Spinal cord (tissue), 10 donors: Measurements from ENCODE around the gene EPHB3. TPM values are rescaled to one million over a fixed set of nuclear protein-coding genes. Genes with fewer than 3 reads are reported as not detected.

Experiments
- DNase-seq, 6 donors: peaks; one replicate each; pipeline versions ENCODE4 v3.0.0 to v3.0.0-alpha.2; 2013 to 2015; ENCODE audit warnings: low spot score in 6 of 6, low read depth in 4 of 6
- H3K27ac ChIP-seq: one replicate; pipeline ENCODE4 v1.5.1; 2013; ENCODE audit warnings: low read depth, low read length, control low read depth
- H3K27me3 ChIP-seq: one replicate; pipeline ENCODE4 v1.6.1; 2013; ENCODE audit warnings: low read length; ENCODE audit not compliant: control insufficient read depth, insufficient read depth
- H3K36me3 ChIP-seq: one replicate; pipeline ENCODE4 v1.6.1; 2013; ENCODE audit warnings: low read length; ENCODE audit not compliant: control insufficient read depth, insufficient read depth
- H3K4me1 ChIP-seq: one replicate; pipeline ENCODE4 v1.6.1; 2013; ENCODE audit warnings: low read length; ENCODE audit not compliant: control insufficient read depth, insufficient read depth
- H3K4me3 ChIP-seq: one replicate; pipeline ENCODE4 v1.5.1; 2013; ENCODE audit warnings: low read depth, low read length, control low read depth
- H3K9me3 ChIP-seq: one replicate; pipeline ENCODE4 v1.6.1; 2013; ENCODE audit warnings: low read length; ENCODE audit not compliant: control insufficient read depth, insufficient read depth
- WGBS: methylation state at CpG from one replicate; pipeline ENCODE4 v1.1.5; 2013; ENCODE audit warnings: missing lambda C conversion rate; ENCODE audit not compliant: insufficient coverage; 5-methylcytosine and 5-hydroxymethylcytosine counted together
- polyA plus RNA-seq, 2 donors: library from polyadenylated mRNA; unstranded; fragments of 120-200 nt; gene quantifications; one replicate each; pipeline ENCODE4 v1.2.1, GENCODE V29; 2013; ENCODE audit not compliant: insufficient read length in 2 of 2
- total RNA-seq, 2 donors: library from RNA; depleted of rRNA in 1 of 2; stranded (reverse); fragments of 120-200 nt in 1 of 2; fragments of >200 nt in 1 of 2; gene quantifications; one replicate each; pipeline versions ENCODE4 v1.2.3 to v1.2.4, GENCODE V29; 2013 to 2014
- donor health status: healthy.

The EPHB3 gene
- total and polyA plus RNA-seq, 4 donors, result 9.3 to 35.2 (median 18.6) TPM

DNA sequence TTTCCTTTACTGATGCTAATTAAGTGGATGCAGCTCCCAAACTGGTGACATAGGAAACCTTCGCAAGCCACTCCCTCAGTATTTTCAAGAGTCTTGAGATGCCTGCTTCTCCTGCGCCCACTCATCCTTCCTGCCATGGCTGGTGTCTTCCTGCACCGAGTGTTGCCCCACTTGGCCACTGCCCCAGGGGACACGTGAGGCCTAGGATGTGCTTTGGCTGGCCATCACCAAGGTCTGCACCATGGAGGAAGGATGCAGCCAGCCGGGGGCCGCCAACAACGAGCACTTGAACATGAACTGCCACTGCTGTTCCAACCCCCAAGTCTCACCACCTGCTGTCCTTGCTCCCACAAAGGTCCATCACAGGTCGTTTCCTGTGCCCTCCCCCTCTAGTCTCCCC, 34.1 kb downstream of the EPHB3 start:
- Histone ChIP-seq H3K36me3 (no peaks in the 10 kb centered on the region), H3K4me1 (peaks cover 85% of the 10 kb centered on the region), H3K27me3 (no peaks in the 10 kb centered on the region), H3K4me3 (no peak overlapping the region), H3K9me3 (no peaks in the 10 kb centered on the region), H3K27ac (no peak overlapping the region)
- DNase-seq, result no peak
- WGBS, result 62% methylated on average over 8 of the region's 8 CpGs

DNA sequence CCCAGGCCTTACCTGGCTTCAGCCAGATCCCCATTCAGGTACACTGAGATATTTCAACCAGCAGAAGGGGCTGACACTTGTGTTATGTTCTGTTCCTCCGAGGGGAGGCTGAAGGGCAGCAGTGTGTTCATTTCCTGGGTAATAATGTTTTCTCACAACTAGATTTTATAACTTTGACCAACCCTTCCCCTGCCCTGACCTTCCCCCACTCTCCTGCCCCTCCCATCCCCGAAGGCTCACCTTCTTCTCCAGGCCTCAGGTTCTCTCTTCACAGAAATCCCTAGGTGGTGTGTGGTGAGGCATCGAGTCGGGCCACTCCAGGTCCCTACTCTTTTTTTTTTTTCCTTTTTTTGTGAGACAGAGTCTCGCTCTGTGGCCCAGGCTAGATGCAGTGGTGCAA, 34.6 kb downstream of the EPHB3 start:
- 84% methylated on average over 2 of the region's 5 CpGs for WGBS
- Histone ChIP-seq H3K36me3 (no peaks in the 10 kb centered on the region), H3K9me3 (no peaks in the 10 kb centered on the region), H3K27me3 (no peaks in the 10 kb centered on the region), H3K4me1 (peaks cover 83% of the 10 kb centered on the region), H3K27ac (no peak overlapping the region), H3K4me3 (no peak overlapping the region)
- DNase-seq, result no peak

DNA sequence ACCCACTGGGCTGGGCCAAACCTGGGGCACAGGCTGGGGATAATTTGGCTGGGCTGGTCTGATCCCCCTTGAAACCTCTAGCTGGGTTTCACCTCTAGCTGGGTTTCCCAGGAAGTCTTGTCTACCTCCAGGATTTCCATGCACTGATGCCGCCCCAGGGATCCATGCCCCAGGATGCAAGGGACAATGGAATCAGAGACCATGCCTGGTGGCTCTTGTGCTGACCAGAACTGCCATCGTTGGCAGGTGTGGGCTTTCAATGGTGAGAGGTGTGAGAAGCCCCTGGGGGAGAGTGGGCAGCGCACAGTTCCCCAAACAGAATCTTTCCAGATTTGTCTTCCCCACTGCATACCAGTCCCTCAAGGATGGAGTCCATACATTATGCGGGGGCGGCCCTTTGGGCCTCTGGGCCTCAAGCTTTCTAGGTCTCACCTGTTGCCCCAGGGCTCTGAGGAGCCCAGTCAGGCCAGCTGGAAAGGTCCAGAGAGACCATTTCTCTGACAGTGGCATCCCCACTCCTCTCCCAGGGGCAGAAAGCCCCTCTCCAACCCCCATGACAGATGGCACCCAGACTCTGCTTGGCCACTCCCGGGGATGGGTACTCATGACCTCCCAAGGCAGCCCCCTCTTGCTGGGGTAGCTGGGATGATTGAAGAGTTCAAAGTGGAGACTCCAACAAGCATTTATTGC, 35.4 kb downstream of the EPHB3 start:
- peaks cover 82% of the 10 kb centered on the region for H3K4me1 ChIP-seq
- H3K36me3 ChIP-seq, result no peaks in the 10 kb centered on the region
- H3K4me3 ChIP-seq, result no peak overlapping the region
- WGBS, result 92% methylated on average over 6 of the region's 6 CpGs
- DNase-seq, result no peak
- peaks cover under 1% of the 10 kb centered on the region for H3K27me3 ChIP-seq
- peak overlapping the region; percentile 67 for H3K27ac ChIP-seq
- H3K9me3 ChIP-seq, result no peaks in the 10 kb centered on the region

DNA sequence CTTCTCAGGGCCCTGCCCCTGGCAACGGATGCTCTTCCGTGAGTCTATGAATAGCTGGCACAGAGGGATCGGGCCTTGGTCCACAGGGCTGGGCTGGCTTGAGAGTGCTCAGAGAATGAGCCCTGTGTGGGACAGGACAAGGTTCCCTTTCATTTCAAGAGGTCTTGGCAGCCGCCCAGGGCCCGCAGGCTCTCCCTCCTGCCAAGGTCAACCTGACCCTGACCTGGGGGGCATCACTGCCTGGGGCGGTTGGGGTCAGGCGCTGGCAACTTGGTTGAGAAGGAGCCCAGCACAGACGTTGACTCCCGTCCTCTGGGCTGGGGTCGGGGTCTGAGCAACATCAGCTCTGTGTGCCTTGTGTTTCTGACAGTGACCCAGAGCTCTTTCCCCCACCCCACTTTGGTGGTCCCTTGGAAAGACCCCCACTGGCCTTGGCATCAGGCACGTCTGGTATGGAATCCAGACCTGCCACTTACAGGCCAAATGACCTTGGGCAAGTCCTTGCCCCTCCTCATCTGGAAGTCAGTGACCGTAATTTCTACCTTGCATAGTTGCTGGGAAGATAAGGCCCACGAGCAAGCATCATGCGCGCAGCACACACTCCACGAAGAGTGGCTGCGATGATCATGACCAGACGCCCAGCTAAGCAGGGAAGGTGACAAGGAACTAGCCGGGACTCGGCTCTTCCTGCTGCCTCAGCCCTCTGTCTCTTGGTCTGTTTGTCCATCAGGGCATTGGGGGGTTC, 36.4 kb downstream of the EPHB3 start:
- peaks cover 82% of the 10 kb centered on the region for H3K4me1 ChIP-seq
- peak overlapping the region; percentile 69 for H3K27ac ChIP-seq
- DNase-seq, result peak in 2 of 6 donors; percentile 27 to 73
- no peaks in the 10 kb centered on the region for H3K36me3 ChIP-seq
- no peaks in the 10 kb centered on the region for H3K9me3 ChIP-seq
- WGBS, result 77% methylated on average over 19 of the region's 20 CpGs
- H3K27me3 ChIP-seq, result peaks cover 9% of the 10 kb centered on the region
- H3K4me3 ChIP-seq, result no peak overlapping the region

DNA sequence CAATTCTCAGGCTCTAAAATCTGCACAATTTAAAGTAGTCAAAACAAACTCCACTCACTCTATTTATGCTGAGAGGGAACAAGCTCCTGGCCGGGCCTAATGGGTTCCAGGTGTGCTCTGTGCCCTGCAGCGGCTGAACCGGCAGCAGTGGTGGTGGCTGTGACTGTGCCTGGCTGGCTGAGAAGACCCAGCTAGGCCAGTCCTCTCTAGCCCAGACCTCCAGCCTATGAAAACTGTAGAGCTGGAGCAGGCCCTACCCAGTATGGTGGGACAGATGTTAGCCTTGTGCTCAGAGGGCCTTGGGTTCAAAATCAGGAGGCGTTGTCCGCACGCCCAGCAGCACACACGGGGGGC, 37.0 kb downstream of the EPHB3 start:
- WGBS, result 79% methylated on average over 6 of the region's 7 CpGs
- H3K27ac ChIP-seq, result no peak overlapping the region
- peaks cover 10% of the 10 kb centered on the region for H3K27me3 ChIP-seq
- peaks cover 79% of the 10 kb centered on the region for H3K4me1 ChIP-seq
- DNase-seq, result no peak
- H3K9me3 ChIP-seq, result no peaks in the 10 kb centered on the region
- H3K4me3 ChIP-seq, result no peak overlapping the region
- no peaks in the 10 kb centered on the region for H3K36me3 ChIP-seq

DNA sequence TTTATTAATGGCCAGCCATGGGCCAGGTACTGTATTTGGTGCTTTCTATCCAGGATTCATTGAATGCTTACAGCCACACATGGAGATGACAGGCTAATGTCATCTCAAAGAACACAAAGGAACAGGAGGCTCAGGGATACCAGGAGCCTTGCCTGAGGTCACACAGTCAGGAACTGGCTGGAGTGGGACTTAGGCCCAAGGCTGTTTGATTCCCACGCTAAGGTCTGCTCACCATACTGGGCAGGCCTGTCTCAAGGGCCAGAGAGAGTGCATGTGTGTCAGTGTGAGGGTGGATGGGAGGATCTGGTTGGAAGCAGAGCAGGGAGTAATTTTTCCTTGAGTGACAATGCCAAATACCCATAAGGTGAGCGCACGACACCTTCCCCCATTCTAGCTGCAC, 37.6 kb downstream of the EPHB3 start:
- no peaks in the 10 kb centered on the region for H3K9me3 ChIP-seq
- H3K36me3 ChIP-seq, result no peaks in the 10 kb centered on the region
- DNase-seq, result no peak
- peaks cover 78% of the 10 kb centered on the region for H3K4me1 ChIP-seq
- 100% methylated on average over 3 of the region's 3 CpGs for WGBS
- H3K4me3 ChIP-seq, result no peak overlapping the region
- H3K27me3 ChIP-seq, result peaks cover 14% of the 10 kb centered on the region
- no peak overlapping the region for H3K27ac ChIP-seq

DNA sequence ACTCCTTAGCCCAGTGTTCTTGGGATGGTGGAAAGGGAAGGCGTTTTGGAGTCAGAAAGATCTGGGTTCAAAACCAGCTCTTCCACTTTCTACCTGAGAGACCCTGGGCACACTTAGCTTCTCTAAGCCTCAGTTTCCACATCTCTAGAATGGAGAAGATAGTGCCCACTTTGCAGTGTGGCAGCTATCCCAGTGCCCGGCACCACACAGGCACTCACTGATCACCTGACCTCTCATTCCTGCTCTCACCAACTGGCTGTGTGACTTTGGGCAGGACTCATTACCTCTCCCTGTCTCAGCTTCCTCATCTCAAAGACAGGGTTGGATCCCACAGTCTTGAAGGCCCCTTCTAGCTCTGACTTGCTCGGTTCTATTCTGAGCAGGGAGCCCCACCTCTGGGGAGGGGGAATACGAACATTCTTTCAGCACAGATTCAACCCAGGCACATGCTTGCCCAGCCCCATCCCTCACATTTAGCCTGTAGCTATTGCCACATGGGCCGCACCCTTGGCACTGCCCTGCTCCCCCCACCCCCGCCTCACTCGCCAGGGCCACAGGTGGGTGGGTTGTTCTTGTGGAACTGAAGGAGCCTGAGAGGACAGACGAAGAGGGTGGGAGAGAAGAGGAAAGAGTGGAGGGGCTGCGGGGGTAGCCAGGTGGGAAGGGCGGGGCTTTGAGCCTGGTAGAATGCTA, 39.2 kb downstream of the EPHB3 start:
- peaks cover 23% of the 10 kb centered on the region for H3K27me3 ChIP-seq
- peaks cover 72% of the 10 kb centered on the region for H3K4me1 ChIP-seq
- no peaks in the 10 kb centered on the region for H3K36me3 ChIP-seq
- H3K9me3 ChIP-seq, result no peaks in the 10 kb centered on the region
- no peak overlapping the region for H3K4me3 ChIP-seq
- no peak for DNase-seq
- no peak overlapping the region for H3K27ac ChIP-seq
- 100% methylated on average over 2 of the region's 10 CpGs for WGBS

DNA sequence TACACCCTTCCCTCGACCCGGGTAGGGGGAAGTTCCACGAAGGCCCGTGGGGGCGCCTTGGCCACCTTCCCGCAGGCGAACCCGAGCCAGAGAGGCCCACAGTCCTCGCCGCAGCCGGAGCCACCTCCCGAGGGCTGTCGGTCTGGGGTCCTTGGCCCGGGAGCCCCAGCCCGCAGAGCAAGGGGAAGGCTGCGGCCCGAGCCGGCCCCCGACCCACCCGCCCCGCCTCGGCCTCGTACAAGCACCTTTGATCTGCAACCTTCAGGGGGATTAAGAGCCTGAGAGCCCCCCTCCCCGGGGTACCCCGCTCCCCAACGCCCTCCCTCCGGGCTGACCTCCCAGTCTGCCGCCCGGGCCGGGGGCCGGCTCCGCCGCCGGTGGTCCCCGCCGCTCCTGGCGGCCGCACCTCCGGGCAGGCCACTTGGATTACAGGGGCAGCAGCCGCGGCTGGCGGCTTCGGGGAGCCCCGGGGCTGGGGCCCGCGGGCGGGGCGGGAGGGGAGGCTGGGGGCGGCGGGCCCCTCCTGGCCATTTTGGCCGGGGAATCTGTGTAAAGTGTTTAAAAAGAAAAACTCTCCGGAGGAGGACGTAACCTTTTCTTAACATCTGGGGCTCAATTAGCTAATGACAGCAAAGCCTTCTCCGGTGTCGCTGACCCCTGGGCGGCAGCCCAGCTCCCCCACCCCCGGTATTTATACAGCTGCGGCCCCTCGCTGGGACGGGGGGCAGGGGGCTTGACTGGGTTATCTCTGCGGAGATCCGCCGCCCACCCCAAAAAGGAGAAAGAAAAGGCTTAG, 40.2 kb downstream of the EPHB3 start:
- Histone ChIP-seq H3K27me3 (peaks cover 23% of the 10 kb centered on the region), H3K4me1 (peaks cover 63% of the 10 kb centered on the region), H3K4me3 (peak overlapping the region; percentile 24), H3K27ac (peak overlapping the region; percentile 40), H3K36me3 (no peaks in the 10 kb centered on the region), H3K9me3 (no peaks in the 10 kb centered on the region)
- DNase-seq, result peak in 1 of 6 donors; percentile 6
- WGBS, result 9% methylated on average over 39 of the region's 63 CpGs

DNA sequence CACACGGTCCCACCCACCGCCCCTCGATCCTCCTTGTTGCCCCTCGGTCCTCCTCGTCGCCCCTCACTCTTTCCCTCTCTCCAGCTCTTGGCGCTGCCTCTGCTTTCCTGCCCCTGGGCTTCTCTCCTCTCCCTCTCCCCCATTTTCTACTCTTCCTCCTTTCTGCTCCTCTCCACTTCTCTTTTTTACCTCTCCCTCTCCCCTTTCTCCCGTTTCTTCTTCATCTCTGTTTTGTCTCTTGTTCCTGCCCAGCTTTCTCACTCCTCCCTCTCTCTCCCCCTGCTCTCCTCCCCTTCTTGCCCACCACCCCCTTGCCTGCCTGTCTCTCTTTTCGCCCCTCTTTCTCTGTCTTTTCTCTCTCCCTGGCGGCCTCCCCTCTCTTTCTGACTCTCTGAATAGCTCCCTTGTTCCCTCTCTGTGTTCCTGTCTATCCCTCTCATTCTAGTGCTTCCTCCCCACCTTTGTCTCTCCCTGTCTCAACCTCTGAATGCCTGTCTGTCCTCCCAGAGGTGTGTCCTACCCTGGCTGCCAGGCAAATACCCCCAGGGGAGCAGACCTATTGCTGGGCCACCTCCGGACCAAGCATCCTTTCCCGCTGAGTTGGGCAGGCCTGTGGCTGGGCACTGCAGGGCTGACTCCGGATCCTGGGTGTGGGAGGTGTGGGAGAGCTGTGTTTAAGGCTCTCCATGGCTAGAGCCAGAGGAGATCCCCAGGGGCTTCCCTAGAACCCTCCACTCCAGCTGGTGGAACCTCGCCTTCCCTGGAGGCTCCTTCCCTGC, 41.0 kb downstream of the EPHB3 start:
- 12% methylated on average over 13 of the region's 14 CpGs for WGBS
- Histone ChIP-seq H3K9me3 (no peaks in the 10 kb centered on the region), H3K27me3 (peaks cover 23% of the 10 kb centered on the region), H3K27ac (peak overlapping the region; percentile 40), H3K4me3 (peak overlapping the region; percentile 24), H3K4me1 (peaks cover 55% of the 10 kb centered on the region), H3K36me3 (no peaks in the 10 kb centered on the region)
- DNase-seq, result peak in 2 of 6 donors; percentile 64 to 75
